Right kidney (tissue), 1 donor: ENCODE measurements around the gene HOXA9.
A peak's percentile ranks its signal among the peaks of the same experiment; 100 is the strongest.

Experiments used
- DNase-seq: peaks from one replicate; pipeline ENCODE4 v3.0.0-alpha.2; 2016

Gene HOXA9

DNA sequence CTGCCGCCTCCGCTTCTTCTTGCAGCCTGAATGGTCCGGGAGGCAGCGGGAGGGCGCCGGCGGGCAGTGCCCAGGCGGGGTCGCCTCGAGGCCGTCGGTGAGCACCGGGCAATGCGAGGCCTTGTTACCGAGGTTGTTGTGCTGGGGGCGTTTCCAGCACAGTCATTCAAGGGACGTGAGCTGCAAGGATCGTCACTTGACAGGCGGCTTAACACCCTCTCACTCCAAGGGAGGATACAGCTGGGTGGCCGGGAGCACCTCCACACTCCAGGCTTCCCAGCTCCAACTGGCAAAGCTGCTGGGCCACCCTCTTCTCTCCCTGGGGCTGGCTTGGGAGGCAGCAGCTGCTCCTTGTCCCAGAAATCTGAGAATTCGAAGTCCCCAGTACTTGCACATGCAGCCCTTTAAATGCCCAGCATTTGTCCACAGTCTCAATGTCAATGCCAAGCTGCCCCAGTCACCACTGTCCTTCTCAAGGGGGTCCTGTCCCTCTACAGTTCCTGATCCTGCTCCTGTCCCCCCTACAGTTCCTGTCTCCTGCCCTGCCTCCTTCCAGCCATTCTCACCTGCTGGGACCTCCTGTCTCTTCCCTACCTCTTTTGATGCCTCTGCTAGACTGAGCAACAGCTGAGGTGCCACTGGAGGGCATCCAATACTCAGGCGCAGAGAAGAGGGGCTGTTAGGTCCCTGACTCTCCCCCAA is 24.1 kb upstream of the HOXA9 start:
- DNase-seq, result peak; percentile 61

DNA sequence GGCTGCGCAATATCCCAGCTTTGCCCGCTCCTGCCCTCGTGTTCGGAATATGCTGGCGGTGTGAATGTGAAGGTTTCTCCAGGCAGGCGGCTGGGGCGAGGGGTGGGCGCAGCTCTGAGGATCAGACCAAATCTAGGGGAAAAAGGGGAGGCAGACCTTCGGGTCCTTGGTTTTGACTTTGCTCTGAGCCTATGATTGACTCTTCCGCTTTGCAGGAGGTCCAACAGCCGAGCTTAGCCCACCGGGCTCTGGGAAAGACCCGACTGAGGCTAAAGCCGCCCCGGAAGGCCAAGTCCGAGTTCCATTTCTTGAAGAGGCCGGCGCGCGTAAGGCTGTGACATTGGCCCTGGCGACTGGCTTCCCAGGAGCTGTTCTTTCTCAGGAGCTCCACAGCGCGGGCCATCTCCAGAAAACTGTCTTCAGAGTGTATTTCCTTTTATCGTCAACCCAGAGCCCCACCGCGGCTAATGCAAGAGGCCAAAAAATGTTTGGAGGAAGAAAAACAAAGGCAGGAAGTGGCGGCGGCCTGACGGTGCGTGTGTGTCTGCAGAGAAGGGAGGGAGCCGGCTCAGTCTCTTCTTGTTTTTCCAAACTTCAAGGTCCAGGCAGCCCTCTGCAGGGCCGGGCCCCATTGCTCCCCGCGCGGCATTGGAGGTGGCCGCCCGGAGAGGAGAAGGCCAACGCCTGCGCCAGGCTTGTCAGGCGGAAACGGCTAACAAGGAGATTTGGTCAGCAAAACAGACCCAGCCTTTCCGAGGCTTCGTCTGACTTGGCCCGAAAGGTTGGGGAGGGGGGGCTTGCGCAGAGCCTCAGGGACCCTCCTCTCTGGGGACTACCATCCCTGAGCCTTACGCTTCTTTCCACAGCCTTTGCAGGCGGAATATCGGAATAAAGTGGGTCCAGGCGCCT is 23.3 kb upstream of the HOXA9 start:
- peak; percentile 83 for DNase-seq

DNA sequence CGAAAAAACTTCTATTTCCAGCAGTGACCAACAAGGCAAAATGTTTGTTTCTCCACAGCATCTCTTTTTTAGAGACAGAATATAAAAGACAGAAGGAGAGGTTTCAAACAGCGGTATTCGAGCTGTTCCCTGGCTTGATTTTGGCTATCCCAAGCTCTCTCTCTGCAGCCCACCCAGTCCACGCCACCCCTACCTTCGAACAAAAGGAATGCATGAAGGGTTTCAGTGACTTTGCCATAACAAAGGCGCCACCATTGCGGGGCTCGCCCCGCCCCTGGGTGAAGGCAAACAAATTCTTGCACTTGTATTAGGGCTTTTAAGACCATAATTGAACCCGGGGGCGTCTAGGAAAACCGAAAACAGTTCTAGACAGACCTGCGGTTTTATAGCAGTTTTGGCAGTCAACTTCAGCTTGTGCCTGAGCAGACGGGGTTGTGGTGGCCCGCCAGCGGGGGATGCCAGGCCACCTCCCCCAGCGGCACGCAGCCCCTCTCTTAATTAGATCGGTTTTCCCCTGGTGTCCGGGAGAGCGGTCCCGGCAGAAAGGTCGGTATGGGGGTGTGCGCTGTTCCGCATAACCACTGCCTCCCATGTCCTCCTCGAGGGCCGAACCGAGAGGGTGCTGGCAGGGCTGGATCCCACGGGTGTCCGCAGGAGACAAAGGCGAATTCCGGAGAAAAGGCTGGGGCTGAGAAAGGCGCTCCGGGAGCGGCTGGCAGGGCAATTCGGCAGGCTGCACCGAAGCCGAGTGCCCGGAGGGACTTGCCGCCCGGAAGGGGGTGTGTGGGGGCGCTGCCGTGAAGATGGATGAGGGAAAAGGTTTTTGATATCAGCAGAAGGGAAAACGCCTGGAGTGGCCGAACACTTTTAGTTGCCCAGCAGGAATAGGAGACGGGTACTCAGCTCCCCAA is 22.4 kb upstream of the HOXA9 start:
- DNase-seq, result peak; percentile 80

DNA sequence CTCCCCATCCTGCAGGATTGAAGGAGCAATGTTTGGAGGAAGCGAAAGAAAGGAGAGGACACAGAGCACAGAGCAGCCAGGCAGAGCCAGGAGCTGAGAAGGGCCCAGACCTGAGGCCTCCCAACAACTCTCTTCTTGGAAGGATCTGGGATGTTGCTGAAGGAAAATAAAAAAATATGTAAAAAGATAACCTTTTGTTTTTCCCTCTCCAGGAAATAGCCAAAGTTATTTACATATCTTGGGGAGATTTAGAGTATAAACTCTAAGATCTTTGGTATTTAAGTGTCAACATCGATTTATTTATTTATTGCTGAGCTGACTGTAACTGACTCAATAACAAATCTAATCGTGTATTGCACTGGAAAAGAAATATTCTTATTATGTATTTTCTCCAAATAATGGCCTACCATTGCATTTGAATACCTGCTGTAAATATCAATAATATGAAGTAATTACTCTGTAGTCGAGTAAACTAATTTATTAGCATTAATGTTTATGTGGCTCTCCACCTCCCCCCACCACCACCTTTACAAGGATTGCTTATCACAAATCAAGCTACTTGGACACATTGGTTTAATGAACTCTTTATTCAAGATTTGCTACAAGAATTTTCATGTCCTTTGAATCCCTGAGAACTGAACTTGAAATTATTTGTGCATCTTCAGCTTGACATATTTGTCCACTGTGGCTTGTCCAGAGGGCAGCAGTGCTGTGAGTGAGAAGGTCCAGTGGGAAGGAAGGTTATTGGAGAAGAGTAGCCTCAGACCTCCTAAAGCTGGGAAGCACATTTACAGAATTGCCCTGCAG is 21.5 kb upstream of the HOXA9 start:
- DNase-seq, result no peak

DNA sequence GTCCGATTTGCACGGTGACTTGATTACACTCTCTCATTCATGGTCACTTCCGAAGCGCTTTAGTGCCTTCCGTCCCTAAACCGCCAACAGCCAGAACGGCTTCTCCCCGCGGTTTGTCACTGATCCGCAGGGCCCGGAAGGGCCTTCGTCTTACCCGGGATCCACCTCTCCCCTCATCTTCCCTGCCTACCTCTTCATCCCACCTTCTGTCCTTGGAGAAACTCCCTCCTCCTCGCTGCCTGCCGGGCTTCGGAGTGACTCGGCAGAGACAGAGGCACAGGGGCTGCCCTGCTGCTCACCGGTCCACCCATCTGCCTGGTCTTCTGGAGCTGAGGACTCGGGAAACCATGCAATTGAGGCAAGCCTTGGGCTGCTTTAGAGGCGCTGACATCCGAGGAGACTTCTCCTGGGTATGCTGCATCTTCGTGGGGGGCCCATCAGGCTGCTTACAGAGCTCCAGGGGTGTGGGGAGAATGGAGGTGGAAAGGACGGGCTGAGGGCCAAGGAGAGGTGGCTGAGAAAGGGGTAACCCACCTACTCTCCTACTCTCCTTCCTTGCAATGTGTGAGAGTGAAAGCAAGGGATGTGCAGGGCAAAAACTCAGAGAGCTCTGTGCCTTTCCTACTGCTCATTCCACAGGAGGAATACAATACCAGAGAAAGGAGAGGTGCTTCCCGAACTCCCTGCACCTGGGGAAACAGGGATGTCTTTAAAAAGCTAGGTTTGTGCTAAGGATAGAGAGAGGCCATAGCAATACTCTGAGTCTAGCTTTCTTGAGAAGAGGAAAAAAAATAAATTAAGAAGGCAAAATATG is 20.7 kb upstream of the HOXA9 start:
- DNase-seq, result peak; percentile 78

DNA sequence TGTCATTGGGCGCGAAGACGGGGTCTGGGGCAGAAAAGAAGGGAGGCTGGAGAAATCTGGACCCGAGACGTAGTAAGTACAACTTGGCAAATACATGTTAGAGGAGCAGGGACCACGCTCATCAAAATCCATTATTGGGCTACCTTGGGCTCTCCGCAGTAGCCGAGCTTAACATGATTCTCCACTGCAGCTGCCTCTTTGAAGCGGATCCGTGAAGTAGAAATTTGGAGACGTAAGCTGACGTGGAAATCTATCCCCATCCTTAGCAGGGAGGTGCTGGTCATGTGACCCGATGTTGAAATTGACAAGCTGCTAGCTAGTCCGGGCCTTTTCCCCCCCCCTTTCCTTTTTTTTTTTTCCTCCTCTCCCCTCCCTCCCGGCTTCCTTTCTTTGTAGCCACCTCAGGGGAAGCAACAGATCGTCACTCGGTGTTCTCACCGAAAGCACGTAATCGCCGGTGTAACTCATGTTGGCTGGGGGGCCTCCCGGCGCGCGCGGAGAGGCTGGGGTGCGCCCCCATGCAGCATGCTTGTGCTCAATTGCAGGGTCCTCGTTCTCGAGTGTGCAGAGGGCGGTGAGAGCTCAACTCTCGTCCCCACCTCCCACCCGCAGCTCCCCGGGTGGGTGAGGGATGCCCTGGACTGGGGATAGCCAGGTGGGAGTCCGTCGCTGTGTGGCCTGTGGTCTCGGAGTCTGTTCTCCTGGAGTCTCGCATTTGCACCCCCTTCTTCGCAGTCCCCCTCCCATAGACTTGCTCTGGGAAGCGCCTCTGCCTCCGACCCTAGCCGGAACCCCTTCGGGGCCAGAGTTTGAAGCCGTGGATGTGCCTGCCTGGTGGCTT is 19.9 kb upstream of the HOXA9 start, which contains the start of gene HOXA11:
HOXA11 (minus strand) TSS at position 220 of the 841 bp plus-strand sequence; CDS start at position 132, 88 bp downstream.
- DNase-seq, result peak; percentile 84

DNA sequence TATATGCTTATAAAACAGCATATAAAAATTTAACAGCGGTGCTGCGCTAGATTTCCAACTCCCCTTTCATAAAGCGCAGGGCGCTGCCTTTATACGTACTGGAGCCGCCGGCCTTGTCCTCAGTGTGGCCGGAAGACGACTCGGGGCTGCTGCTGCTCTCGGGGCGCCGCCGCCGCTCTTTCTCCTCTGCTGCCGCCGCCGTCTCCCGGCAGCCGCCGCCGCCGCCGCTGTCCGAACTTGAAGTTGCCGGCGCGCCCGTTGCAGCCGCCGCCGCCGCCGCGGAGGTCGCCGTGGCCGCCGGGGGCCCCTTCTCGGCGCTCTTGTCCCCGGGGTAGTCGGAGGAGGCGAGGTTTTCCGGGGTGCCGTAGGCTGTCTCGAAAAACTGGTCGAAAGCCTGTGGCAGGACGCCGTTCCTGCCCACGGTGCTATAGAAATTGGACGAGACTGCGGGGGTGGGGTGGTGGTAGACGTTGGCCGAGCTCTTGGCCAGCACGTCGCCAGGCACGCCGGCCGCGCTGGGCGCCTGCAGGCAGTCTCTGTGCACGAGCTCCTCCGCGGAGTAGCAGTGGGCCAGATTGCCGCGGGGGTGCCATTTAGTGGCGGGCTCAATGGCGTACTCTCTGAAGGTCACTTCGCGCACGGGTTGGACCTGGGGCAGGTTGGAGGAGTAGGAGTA is 19.1 kb upstream of the HOXA9 start:
- DNase-seq, result no peak

DNA sequence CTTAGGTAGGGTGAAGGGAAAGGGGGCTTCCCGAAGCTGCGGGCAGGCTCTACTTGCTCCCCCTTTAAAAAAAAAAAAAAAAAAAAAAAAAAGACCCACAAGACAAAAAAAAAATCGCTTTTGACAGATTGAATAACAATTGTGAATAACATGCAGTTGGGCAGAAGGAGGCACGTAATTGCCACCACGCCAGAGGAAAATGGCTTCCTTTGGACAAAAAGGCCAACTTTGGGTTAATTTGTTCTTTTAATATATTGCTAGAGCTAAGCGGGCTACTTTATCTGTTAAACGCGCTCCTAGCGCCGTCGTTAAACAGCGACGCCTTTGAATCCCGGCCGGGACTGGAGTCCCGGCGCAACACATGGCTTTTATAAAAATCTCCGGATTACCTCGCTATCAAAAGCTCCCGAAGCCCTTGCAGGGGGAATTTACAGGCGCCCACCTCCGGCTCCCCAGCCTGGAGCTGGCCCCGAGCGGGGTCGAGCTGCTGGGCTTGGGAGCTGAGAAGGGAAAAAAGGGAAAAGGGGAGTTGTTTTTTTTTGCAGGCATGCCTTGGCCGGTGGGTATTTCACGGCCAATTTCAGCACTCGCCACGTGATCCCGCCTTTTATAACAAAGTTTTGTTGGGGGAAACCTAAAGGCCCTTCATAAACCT is 18.5 kb upstream of the HOXA9 start:
- peak; percentile 72 for DNase-seq

DNA sequence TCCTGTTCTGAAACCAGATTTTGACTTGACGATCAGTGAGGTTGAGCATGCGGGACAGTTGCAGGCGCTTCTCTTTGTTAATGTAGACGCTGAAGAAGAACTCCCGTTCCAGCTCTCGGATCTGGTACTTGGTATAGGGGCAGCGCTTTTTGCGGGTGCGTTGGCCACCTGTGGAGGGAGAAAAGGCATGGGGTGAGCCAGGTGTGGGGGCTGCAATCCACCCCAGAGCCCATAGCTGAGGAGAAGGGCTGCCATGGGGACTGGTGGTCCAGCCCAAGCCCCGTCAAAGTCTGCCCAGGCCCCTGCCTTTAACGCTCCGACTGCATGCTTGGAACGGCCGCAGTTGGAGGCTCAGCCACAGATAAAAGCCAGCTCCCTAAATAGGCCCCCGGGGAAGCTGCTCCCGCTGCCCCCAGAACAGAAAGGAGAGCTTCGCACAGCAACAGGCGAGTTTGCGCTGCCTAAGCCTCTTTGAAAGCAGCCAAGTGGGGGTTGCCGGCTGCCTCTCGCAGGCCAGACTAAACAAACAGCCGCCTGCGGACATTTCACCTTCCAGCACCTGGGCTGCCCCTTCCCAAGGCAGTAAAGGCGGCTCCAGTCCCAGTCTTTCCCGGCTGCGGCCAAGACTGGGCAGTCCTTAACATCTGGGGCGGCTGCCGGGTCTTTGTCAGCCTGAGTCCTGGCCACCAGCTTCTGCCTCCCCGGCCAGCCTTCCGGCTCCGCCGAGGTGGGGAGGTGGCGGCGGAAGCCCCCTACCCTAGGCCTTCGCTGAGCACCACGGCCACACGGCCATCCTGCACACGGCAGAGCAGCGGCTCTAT is 17.7 kb upstream of the HOXA9 start:
- peak; percentile 80 for DNase-seq

DNA sequence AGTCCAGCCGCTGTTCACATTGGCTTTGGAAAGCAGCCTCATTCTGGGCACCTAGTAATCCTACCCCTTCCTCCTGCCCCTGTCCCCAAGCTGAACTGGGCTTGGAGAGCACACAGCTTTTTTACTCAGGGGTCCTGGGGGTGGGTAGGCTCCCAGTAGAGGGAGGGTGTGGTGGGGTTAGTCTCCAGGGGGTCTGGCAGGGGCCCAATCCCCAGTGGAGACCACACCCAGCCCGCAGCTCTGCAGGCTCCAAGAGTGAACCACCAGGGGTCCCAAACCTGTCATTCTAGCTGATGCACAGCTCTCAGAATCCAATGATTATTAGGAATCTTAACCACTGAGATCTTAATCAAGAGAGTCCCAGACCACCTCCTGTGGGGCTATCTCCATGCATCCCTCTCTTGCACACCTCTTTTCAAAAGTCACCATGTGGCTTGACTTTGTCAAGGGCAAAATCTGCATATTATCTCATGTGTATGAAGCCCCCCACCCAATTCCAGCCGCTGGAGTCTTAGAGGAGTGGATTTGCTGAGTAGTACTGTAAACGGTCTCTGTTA is 17.0 kb upstream of the HOXA9 start:
- no peak for DNase-seq

DNA sequence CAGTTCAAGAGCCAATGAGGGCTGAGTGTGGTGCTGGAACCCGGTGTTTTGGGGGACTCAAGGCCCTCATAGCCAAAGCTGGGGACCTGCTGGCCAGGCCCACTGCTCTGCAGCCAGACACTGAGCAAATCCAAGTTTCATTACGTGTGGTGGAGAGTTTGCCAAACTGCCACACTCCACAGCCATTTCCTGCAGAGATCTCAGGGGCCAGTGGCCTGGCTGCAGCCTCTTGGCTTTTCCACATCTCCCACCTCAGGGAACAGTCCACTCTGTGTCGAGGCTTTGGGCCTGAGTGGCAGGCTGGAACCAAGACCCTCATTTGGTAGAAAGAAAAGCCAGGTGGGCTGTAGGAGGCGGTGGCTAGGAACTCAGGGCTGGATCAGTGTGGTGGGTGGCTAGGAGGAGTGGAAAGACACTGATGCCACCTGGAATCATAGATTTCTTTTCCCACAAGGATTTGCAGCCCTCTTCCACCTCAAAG is 16.5 kb upstream of the HOXA9 start:
- no peak for DNase-seq

DNA sequence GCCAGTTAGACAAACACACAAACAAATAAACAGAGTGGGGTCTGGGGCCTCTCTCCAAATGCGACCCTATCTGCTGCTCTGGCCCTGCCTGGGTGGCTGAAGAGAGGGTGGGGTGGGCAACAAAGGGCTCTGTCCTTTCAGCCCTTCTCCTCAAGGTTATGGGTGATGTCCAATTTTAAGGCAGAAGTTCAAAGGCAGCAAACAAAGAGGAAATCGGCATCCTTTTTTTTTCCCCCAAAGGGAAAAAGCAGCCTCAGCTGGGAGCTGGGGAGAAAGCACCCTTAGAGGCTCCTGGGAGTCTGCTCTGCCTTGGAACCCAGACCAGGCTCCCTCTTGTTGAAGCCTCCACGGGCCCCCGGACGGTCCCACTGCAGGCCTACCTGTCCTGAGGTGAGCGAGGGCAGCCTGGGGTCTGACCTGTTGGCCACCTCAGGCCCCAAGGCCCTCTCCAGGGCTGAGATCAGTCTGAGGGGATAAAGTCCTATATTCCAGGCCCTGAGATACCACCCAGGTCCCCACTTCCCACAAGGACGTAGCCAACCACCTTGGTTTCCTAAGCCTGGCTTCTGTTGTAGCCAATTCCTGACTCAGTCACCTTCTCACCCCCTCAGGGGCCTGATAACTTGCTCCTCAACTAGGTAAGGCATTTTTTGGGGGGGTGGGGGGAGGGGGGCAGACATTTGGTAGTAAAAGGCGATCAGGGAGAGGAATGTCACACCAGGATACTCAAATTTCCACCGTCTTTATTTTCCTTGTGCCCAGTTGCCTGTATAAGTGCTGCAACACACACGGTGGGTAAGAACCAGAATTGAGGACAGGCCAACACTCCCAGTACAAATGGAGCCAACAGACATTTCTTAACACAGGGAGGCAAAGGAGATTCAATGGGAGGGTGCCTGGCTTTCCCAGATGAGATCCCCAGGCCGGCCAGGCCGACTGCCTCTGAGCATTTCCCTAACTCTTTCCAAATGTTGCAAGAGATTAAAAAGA is 15.4 kb upstream of the HOXA9 start:
- DNase-seq, result peak; percentile 77

DNA sequence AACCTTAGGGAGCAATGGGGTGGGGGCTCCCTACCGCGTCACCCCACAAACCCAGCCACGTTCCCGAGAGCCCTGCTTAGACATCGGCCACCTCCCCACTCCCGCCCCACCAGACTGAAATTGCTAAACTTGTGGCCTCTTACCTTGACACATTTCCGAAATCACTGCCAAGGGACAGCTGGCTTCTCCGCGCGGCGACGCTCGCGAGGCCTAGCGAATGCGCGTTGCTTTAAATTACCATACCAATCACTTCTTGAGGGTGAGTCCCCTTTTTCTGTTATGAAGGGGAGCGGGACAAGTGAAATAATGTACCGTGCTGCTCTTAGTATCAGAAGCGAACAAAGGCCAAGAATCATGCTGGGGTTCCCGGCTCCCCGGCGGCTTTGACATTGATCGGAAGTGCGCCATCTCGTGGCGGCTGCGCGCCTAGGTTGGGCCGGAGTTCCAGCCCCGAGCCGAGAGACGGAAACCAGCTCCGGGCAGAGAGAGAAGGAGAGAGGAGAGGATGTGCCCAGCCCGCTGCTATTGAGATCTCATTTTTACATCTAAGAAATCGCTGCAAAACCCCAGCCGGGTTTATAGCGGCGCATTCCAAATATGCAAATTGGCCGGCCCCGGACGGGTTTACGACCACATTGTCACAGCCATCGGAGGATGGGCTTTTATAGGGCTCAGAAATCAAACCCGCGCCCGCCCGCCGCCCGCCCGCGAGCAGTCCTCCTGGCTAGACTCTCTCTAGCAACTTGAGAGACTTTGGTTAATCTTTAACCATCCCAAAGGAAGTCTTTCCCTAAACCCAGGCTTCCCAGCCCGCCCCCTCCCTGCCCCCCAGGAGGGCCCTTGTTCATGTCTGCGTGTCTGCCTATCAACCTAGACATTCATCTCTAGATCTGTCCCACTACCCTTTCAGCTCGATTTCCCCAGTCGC is 14.4 kb upstream of the HOXA9 start:
- DNase-seq, result peak; percentile 95

DNA sequence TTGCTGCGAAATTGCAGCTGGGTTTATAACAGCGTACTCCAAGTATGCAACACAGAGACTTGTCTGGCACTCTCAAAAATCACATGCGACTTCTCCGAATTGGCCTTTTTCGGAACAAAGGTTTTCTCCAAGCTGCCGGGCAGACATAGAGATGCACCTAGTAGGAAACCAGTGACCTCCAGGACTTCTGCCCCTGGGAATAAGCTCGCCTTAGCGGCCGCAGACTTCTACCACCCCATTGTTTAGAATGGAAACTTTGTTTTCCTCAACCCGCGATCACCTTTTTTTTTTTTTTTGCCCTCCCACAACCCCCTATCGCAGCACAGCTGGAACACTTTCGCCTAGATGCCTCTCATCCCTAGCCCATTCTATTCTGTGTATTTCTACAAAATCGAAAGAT is 13.7 kb upstream of the HOXA9 start:
- DNase-seq, result no peak

DNA sequence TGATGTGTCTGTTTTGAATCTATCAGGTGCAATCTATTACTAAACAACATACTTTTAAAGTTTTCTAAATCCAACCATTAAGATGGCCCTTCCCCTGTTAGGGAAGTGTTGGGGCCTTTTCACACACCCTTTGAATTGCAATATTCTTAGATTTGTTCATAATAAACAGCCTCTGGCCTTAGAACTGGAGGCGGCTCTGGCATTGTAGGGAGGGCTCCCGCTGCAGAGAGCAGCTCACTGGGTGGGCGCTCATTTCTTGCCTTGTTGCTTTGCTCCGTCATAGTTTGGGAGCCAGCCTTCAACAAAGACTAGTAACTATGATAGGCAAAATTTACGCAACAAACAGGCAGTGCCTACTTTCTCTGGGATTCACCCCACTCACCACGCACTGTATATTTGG is 13.0 kb upstream of the HOXA9 start:
- no peak for DNase-seq
